Midbrain (tissue), 1 donor: ENCODE results near the gene SNRK.

Experiments used
- DNase-seq: peaks from one replicate; lab custom pipeline; 2025; lab: John Stamatoyannopoulos, UW

SNRK gene

DNA sequence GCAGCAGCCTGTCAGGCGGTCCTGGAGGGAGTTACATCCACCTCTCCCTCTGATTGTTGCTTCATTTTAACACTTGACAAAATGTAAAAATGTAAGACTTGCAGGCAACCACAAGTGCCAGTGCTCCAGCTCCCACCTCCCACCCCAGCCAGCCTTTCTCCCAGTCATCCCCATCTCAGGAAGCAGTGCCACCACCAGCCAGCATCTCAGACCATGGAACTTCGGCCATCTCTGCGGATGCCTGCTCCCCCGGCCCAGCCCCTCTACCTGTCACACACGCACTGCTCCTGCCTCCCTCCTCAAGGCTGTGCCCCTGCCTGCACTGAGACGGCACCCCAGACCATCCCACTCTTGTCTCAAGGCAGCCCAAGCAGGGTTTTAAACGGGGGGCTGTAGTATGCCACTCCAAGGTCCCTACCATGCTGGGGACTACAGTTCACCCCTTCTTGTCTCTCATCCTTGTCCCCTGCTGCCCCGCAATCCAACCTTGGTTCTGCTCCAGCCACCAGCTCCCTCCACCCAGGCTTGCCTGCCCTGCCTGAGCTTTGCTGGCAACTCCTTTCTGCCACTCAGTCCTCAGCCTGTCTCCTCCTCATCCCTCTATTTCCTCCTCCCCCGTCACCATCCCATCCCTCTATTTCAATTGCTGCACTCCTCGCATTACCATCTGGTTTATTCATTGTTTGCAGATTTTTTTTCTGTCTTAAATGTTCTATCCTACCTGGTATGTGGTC, 85.8 kb downstream of the SNRK start:
- DNase-seq, result no peak

DNA sequence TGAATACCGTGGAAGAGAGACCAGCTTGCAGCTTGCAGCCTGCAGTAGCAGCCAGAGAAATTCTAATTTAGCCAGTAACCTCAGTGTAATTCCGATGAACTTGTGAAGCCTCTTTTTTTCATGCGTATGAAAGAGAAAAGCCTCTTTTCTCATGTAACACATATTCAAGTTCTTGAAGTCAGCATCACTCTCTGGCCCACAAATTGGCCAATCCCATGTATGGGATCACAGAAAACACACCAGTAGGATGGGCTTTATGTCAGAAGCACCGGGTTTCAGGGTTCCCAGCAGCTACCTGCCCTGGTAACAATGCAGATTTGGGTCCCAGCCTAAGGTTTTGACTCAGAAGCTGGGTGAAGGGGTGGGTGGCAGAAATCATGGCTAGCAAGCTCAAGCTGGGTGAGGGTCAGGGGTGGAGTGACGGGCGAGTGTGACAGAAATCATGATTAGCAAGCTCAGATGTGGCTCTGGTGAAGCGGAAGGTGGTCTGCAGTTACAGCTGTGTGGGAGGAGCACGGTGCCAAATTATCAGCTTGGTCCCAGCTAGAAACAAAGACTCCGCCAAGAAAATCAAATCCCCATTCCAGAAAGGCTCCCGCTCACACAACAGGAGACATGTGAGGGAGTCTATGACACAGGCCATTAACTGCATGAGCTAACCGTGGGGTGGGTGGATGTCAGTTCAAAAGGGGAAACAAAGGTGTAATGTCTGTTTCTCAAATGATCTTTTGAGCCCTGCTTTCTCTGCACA, 86.6 kb downstream of the SNRK start:
- DNase-seq, result no peak

DNA sequence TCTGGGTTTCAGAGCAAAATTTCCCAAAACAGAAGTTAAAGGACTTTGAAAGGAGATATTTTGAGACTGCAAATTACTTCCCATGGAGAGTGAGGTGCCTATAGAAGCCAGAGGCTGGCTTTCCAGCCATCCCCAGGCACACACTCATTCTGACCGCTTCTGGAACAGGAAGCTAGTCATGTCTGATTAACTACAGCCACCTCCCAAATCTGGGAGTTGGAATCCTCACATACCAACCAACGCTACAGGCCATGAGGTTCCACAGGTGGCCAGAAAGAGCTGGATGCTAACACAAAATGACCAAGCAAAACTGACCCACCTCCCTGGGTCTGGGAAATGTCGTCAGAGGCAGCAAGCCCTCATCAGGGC, 87.2 kb downstream of the SNRK start:
- DNase-seq, result no peak

DNA sequence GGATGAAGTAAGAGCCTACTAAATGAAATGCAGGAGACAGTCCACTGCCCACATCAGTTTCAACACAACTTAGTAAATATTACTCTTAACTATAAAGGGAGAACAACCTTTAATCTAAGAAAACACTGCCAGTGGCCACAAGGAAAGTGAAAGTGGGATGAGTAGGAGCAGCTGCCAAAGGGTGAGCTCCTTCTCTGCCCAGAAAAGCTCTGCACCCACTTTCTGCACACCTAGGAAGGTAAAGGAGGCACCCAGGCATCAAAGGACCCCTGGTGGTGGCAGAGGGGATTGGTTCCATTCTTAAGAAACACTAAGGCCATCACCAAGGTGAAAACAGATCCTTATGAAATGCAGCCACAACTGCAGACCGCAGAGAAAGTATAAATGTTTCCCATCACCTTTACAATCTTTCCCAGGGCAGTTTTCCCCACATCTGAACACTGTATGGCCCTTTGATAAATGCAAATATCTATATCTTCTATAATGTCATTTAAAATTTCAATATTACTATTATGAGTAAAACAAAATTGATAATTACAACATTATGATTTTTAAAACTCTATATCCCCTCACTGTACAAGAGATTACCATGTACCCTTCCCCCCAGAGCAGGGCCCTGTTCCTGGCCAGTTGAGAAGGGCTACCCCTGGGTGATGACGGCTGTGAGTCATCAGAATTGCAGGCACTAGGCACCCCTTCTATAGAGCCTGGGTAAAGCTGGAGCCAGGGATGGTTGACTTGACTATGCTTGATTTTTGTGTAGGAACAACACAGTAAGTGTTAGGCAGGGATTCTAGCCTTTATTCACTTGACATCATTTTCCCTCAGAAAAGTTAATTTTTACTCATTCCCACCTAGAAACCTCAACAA, 92.0 kb downstream of the SNRK start:
- no peak for DNase-seq

DNA sequence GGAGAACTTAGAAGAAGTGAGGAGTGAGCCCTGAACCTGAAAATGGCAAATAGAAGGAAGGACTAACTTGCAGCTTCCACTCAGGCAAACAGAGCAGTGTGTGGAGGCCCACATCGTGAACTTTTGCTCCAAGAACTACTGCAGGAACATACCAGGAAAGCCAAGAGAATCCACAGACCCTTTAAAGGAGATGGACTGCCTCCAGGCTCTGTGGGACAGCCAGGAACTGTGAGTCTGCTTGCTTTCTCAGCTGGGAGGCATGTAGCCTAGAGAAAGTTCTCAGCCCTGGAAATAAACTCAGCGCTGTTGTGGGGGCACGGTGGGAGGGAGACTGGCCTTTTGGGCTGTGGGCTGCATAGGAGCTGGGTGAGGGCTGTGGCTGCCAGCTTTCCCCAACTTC, 93.0 kb downstream of the SNRK start:
- DNase-seq, result no peak

DNA sequence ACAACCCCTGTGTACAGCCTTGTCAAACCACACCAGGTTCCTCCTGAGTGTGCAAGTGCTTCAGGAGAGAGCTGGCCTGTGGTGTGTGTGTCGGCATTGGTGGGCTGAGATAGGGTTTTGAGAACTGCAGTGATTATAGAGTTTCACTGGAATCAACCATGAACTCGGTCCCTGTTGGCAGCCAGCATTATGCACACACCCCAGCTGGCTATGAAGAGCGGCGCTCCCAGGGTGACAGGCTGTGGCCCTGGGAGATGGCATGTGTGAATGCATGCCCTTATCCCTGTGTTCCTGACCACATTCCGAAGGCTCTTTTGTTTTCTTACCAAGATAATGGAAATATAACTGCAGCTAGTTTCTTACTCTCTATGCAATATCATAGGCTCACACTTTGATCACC, 101.8 kb downstream of the SNRK start:
- DNase-seq, result no peak

DNA sequence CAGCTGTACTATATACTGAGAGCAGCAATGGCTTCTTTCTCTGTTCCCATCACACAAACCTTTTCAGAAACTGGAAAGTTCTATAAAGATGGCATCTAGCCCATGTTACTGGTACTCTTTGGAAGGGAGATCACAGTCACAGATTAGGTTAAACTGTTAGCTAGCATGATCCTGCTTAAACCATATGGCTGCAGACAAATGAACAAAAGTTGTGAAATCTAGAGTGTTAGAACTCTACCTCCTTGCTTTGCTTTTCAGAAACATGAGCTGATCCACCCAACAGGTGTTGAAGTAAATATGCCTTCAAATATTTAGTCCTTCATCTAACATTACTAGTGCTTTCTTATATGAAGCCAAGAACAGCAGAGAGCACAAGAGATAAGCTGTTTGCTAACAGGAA, 102.6 kb downstream of the SNRK start:
- DNase-seq, result no peak

DNA sequence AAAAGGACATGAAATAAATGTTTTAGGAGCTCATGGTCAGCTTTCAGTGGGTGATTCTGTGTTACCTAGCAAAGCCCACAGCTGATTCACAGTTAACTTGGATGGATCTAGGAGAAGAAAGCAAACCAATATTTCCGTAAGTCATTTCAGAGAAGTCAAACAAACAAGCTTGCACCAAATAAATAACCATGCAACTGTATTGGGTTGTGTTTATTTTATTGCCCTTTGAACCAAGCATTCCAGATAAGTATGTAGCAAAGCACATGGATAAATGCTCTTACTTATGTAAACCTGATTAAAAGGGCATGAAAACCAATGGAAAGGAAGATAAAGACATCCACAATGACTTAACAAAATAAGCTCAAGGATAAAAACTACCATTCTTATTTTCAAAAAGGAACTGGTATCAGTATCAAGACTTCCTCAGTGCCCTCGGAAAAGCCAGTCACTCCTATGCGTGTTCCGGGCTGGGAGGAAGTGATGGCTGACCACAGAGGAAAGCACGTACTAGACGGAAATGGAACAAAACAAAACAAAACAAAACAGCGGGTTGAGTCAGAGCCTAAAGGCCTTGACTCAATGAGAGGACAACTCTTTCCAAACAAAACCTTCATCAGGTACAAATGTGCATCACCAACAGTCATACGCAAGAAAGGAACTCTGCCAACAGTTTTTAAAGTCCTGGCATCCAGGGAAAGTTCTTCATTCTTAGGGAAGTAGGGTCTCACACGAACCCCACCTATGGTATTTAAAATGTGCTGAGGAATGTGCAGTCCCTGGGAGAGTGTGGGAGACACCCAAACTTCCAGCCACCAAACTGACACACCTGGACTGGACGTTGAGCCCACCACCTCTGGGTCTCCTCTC, 103.3 kb downstream of the SNRK start:
- no peak for DNase-seq

DNA sequence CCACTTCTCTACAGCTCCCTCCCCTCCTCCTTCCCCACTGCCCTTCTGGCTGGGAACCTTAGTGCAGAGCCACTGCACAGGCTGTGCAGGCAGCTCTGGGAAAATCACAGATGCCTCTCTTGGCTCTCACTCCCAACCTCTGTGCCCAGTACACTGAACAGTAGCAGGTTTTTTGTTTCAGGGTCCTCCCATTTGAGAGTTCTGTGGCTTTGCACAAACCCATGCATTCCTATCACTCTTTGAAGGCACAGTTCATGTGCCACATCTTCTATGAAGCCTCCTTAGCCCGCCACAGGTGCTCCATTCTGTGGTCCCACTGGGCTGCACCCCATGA, 103.9 kb downstream of the SNRK start:
- no peak for DNase-seq

DNA sequence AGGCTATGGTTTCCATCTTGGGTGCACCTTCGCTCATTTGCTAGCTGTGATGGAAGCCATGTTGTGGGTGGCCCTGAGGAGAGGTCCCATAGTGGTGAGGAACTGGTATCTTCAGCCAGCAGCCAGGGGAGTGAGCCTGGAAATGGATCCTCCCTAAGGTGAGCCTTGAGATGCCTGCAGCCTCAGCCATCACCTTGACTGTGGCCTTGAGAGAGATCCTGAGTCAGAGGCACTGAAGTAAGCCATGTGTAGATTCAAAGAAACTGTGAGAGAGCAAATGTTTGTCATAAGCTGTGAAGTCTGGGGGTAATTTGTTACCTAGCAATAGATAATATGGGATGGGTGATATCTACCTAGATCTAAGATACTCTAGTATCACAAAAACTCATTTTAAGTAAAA, 105.3 kb downstream of the SNRK start:
- no peak for DNase-seq

DNA sequence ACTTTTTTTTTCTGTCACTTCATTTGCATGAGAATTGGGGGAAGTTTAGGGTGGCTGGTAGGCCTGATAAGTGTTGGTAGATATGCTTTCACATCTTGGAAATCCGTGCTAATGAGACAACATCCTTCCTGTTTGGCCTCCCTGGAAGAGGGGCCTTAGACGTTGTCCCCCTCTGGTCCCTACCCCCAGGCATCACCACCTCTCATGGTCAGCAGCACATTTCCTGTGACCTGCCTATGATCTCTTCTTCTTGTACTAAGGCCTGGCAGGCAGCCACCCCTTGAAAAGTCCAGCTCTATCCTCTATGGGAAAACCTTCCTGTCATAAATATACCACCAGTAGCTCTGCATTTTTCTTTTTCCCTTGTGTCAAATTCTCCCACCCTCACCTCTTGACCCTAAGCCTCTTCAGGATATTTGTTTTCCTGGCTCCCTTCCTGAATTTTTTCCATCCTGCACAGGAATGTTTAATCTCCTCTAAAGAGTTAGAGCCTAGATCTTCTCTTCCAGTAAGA, 107.8 kb downstream of the SNRK start:
- no peak for DNase-seq

DNA sequence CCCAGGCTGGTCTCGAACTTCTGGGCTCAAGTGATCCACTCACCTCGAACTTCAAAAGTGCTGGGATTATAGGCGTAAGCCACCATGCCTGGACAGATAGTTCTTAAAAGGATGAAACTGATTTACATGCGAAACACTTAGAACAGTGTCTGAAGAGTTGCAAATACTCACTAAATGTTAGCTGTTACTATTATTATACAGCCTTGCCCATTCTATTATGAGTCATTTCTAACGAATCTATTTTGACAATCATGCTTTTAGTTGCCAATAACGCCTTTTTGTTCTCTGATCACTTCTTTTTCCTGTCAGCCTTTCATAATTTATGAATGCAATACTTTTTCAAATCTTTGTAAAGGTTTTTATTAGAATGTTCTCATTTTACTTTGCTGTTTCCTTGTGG, 112.7 kb downstream of the SNRK start:
- DNase-seq, result no peak

DNA sequence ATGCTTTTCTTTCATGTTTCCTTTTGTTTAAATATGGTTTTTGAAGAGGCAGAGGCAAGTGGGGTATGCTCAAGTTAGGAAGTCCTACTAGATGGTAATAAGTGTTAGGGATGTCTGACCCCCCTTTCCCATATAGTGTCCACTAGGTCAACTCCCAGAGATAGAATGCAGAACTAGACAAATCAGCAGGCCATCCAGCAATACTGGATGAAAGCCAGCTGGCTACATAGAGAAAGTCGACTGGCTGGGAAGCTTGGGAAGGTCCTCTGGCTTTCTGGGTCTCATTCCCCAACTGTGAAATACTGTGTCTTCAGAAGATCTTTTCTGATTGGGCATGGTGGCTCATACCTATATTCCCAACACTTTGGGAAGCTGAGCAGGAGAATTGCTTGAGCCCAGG, 113.8 kb downstream of the SNRK start:
- DNase-seq, result no peak
